HG02884 (cell line): ENCODE measurements around the gene MACROD2.

Experiments used
- ATAC-seq: cut with Tn5 transposase; IDR thresholded peaks from one replicate; pipeline ENCODE4 v1.9.1; 2021; ENCODE audit warnings: mild to moderate bottlenecking, moderate library complexity; ENCODE audit not compliant: unreplicated experiment

The MACROD2 gene

GRCh38 chr20:16083639-16084280, 2088.4 kb downstream of the MACROD2 start:
- ATAC-seq, result no peak

- ATAC-seq, result no peak
Measured at GRCh38 chr20:16095226-16095625, 2099.9 kb downstream of the MACROD2 start.

- ATAC-seq, result no peak
Measured at GRCh38 chr20:16096756-16097326, 2101.5 kb downstream of the MACROD2 start.

- no peak for ATAC-seq
Measured at GRCh38 chr20:16097788-16098187, 2102.5 kb downstream of the MACROD2 start.

GRCh38 chr20:16098890-16099639, 2103.7 kb downstream of the MACROD2 start:
- no peak for ATAC-seq

- ATAC-seq, result no peak
Measured at GRCh38 chr20:16100111-16100510, 2104.8 kb downstream of the MACROD2 start.

GRCh38 chr20:16100767-16101166, 2105.5 kb downstream of the MACROD2 start:
- no peak for ATAC-seq
